ENCODE results near the gene ENKUR. TPM values are rescaled to one million over a fixed set of nuclear protein-coding genes. Genes with fewer than 3 reads are reported as not detected.

Gene ENKUR
- total and polyA plus RNA-seq, 8 donors = 0.35 to 4.9 (median 1.0) TPM; not detected in 4

DNA sequence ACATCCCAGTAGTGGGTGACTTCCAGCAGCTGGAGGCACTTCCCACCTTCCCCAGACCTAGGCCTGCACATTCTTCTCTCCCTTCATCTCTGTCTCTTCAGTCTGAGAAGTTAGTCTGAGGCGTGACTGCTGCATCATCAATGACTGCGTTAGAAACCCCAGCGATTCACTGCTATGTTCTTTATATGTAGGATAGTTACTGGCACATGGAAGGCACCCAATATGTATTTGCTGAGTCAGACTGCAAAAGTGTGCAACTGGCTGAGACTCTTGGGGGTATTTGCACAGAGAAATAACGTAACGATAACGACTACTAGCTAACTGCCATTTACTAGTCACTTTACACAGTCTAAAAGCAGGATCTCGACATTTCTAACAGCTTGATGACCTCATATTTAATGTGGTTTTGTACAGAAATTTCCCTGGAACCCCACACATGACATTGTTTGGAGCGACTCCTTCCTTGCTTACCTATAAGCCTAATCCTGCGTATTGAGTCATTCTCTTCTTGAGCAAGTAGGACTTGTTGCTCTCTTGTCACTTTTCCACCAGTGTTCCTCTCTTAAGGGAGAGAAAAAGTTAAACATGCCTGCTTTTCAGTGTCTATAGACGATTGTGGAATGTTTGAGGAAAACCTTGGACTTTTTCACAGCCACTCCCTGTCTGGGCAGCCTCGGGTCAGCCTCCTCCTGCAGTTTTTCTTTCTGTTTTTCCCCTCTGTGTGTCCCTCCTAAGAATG lies 45.9 kb upstream of the ENKUR start:
- TF ChIP-seq EP300 (IDR thresholded peaks at IDR 0.05) = no peak
- no peak for TF ChIP-seq POLR2A (IDR thresholded peaks at IDR 0.05)
- TF ChIP-seq, protein P1, sequence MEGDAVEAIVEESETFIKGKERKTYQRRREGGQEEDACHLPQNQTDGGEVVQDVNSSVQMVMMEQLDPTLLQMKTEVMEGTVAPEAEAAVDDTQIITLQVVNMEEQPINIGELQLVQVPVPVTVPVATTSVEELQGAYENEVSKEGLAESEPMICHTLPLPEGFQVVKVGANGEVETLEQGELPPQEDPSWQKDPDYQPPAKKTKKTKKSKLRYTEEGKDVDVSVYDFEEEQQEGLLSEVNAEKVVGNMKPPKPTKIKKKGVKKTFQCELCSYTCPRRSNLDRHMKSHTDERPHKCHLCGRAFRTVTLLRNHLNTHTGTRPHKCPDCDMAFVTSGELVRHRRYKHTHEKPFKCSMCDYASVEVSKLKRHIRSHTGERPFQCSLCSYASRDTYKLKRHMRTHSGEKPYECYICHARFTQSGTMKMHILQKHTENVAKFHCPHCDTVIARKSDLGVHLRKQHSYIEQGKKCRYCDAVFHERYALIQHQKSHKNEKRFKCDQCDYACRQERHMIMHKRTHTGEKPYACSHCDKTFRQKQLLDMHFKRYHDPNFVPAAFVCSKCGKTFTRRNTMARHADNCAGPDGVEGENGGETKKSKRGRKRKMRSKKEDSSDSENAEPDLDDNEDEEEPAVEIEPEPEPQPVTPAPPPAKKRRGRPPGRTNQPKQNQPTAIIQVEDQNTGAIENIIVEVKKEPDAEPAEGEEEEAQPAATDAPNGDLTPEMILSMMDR (IDR thresholded peaks at IDR 0.05) = no peak
- TF ChIP-seq POLR2AphosphoS5 (IDR thresholded peaks at IDR 0.05) = no peak
- intact Hi-C loops (cut with DNase I; ENCODE audit: low total_unique reads) = no loop called here
- peak in 1 of 2 donors; percentile 43 for DNase-seq
- WGBS, 5 donors = 44 to 57% (median 54%) methylated on average over 11 of the region's 11 CpGs
- Histone ChIP-seq H3K27ac (peak overlapping the region; percentile 79 to 88 (median 85)), H3K9me3 (no peaks in the 10 kb centered on the region), H3K4me3 (no peak overlapping the region), H3K36me3 (no peaks in the 10 kb centered on the region), H3K4me1 (peaks cover 0 to 20% (median 13%) of the 10 kb centered on the region in 4 donors), H3K27me3 (no peaks in the 10 kb centered on the region)

DNA sequence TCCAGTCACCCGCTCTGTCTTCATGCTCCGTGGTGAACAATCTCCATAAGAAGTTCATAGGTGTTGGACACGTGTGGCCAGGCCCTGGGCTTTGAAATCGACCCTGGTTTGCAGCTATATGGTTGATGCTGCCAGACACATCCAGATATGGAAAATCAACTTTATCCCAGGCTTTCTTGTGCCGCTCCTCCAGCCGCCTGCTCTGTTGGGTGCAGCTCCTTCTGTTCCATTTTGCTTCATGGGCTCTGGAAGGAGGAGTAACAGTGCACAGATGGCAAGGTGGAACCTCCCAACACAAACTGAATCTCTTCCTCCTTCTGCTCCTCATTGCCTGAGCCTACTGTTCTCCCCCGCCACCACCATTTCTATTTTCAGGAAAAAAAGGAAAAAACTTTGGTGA lies 45.2 kb upstream of the ENKUR start:
- Histone ChIP-seq H3K36me3 (no peaks in the 10 kb centered on the region), H3K9me3 (no peaks in the 10 kb centered on the region), H3K27ac (peak overlapping the region; percentile 79 to 88 (median 85)), H3K4me3 (no peak overlapping the region), H3K4me1 (peaks cover 0 to 20% (median 13%) of the 10 kb centered on the region in 4 donors), H3K27me3 (no peaks in the 10 kb centered on the region)
- DNase-seq = no peak
- intact Hi-C loops (cut with DNase I; ENCODE audit: low total_unique reads) = no loop called here
- WGBS, 5 donors = 89 to 96% (median 92%) methylated on average over 5 to 7 of the region's 7 CpGs
- TF ChIP-seq POLR2A (IDR thresholded peaks at IDR 0.05) = no peak
- TF ChIP-seq POLR2AphosphoS5 (IDR thresholded peaks at IDR 0.05) = no peak
- TF ChIP-seq EP300 (IDR thresholded peaks at IDR 0.05) = no peak
- TF ChIP-seq, protein P1 (IDR thresholded peaks at IDR 0.05) = no peak

DNA sequence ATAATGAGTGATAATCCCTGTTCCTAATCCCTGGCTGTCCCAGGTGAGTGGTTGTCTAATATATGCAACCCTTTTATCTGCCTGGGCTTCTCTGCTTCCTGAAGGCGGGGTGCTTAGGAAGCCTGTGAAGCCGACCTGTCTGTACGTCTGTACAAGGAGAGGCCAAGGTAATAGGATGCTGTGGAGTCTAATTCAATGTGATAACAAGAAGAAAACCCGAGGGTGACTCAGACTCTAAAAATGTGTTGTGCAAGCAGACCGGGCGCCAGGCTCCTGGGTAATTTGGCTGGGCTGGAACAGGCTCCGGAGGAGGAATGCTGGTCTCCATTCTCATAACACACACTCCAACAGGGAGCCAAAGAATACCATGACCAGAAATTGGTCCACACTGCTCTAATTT lies 44.0 kb upstream of the ENKUR start:
- peak overlapping the region in 4 of 5 donors; percentile 44 to 88 (median 86) for H3K27ac ChIP-seq
- H3K27me3 ChIP-seq = no peaks in the 10 kb centered on the region
- H3K9me3 ChIP-seq = no peaks in the 10 kb centered on the region
- H3K4me3 ChIP-seq = no peak overlapping the region
- intact Hi-C loops (cut with DNase I; ENCODE audit: low total_unique reads) = no loop called here
- H3K36me3 ChIP-seq = no peaks in the 10 kb centered on the region
- DNase-seq = peak; percentile 82 to 84
- 31 to 47% (median 34%) methylated on average over 7 of the region's 7 CpGs for WGBS, 5 donors
- H3K4me1 ChIP-seq = peaks cover 0 to 20% (median 13%) of the 10 kb centered on the region in 4 donors
- TF ChIP-seq POLR2A (IDR thresholded peaks at IDR 0.05) (no peak), POLR2AphosphoS5 (IDR thresholded peaks at IDR 0.05) (peak in 2 of 3 donors; percentile 60 to 63), EP300 (IDR thresholded peaks at IDR 0.05) (no peak)
- TF ChIP-seq, protein P1 (IDR thresholded peaks at IDR 0.05) = no peak

DNA sequence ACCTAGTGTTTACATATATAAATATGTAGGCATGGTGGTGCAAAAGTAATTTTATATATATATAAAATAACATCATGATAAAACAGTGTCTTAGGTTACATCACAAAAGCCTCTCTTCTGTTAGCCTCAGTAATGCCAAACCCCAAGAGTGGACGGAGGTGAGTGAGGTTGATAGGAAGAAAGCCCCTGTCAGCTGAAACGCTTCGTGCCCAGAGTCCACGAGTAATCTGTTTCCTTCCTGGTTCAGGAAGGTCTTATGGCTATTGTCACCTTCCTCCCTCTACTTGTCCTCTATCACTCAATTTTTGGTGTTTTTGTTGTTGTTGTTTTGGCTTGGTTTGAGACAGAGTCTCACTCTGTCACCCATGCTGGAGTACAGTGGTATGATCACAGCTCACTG lies 41.9 kb upstream of the ENKUR start:
- H3K4me3 ChIP-seq = no peak overlapping the region
- peak overlapping the region in 1 of 5 donors; percentile 88 for H3K27ac ChIP-seq
- DNase-seq = no peak
- no peaks in the 10 kb centered on the region for H3K9me3 ChIP-seq
- H3K27me3 ChIP-seq = no peaks in the 10 kb centered on the region
- no peaks in the 10 kb centered on the region for H3K36me3 ChIP-seq
- TF ChIP-seq POLR2AphosphoS5 (IDR thresholded peaks at IDR 0.05) = no peak
- no peak for TF ChIP-seq POLR2A (IDR thresholded peaks at IDR 0.05)
- TF ChIP-seq, protein P1 (IDR thresholded peaks at IDR 0.05) = no peak
- TF ChIP-seq EP300 (IDR thresholded peaks at IDR 0.05) = no peak
- 37 to 57% (median 41%) methylated on average over 4 of the region's 4 CpGs for WGBS, 5 donors
- H3K4me1 ChIP-seq = peaks cover 0 to 20% (median 13%) of the 10 kb centered on the region in 4 donors
- intact Hi-C loops (cut with DNase I; ENCODE audit: low total_unique reads) = no loop called here

Measured in stomach (tissue), 9 donors.